Stimulated activated CD8-positive, alpha-beta memory T cell treated with anti-CD3 and anti-CD28 coated beads, Interleukin-7, amount 100 ng/mL, for 4 hours (primary cell): Measurements from ENCODE around the gene CCDC91.

Experiments
- DNase-seq, 2 donors: peaks; one replicate each; pipeline ENCODE4 v3.0.0-alpha.2; 2020; ENCODE audit warnings: low read depth in 2 of 2

Gene CCDC91

GRCh38 chr12:28582672-28583376, 392.6 kb downstream of the CCDC91 start:
- DNase-seq: no peak

GRCh38 chr12:28583701-28584261, 393.5 kb downstream of the CCDC91 start:
- no peak for DNase-seq

GRCh38 chr12:28585146-28585545, 394.9 kb downstream of the CCDC91 start:
- no peak for DNase-seq

DNA sequence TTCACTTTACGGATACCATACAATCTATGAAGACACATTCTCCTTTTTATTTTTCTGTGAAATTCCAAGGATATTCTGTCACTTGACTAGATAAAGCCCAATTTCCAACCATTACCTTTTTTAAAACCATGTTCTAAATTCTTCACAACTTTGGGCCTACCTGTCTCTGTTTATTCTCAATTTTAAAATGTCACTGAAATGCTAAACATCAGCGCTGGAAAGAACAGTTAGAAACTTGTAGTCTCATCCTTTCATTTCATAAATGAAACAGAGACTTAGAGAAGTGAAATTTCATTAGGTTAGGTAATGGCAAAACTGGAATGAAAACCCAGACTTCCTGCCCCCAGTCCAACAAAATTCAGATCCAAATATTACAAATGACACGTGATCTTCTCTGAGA, 396.2 kb downstream of the CCDC91 start:
- DNase-seq: no peak

DNA sequence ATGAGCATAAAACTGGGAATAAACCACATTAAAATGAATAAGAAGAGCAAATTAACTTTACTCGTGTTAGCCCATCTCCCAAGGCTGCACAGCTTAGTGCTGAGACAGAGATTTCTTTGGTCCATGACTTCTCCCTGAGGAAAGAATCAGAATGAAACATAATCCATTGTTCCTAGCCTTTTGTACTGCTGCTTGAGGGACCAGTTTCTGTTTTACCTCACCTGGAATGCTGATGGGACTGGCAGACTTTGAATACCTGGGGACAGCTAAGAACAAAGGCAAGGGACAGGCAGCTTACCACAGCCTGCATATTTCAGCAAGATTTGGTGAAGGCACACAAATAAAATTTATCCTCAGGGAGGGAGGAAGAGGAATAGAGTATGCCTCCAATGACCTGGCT, 401.6 kb downstream of the CCDC91 start:
- no peak for DNase-seq
